Measurements from ENCODE around the gene HSH2D.

- TF ChIP-seq, protein P1, sequence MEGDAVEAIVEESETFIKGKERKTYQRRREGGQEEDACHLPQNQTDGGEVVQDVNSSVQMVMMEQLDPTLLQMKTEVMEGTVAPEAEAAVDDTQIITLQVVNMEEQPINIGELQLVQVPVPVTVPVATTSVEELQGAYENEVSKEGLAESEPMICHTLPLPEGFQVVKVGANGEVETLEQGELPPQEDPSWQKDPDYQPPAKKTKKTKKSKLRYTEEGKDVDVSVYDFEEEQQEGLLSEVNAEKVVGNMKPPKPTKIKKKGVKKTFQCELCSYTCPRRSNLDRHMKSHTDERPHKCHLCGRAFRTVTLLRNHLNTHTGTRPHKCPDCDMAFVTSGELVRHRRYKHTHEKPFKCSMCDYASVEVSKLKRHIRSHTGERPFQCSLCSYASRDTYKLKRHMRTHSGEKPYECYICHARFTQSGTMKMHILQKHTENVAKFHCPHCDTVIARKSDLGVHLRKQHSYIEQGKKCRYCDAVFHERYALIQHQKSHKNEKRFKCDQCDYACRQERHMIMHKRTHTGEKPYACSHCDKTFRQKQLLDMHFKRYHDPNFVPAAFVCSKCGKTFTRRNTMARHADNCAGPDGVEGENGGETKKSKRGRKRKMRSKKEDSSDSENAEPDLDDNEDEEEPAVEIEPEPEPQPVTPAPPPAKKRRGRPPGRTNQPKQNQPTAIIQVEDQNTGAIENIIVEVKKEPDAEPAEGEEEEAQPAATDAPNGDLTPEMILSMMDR (CRISPR knock-in tag; IDR thresholded peaks at IDR 0.05): no peak
- TF ChIP-seq PHF5A (CRISPR knock-in tag; IDR thresholded peaks at IDR 0.05; ENCODE audit: low read depth, unreplicated experiment) (no peak), JUND (CRISPR knock-in tag; IDR thresholded peaks at IDR 0.05) (no peak), ZNF160 (CRISPR knock-in tag; IDR thresholded peaks at IDR 0.05) (no peak), ZNF33B (CRISPR knock-in tag; IDR thresholded peaks at IDR 0.05) (no peak), POLR2A (IDR thresholded peaks at IDR 0.05; ENCODE audit: insufficient read depth in 1 of 2, low read depth in 2 of 2, low read length in 2 of 2) (no peak), ZNF780A (CRISPR knock-in tag; IDR thresholded peaks at IDR 0.05) (no peak), BRF2 (CRISPR knock-in tag; IDR thresholded peaks at IDR 0.05) (no peak), ARNT (IDR thresholded peaks at IDR 0.05) (no peak), NFKBIZ (CRISPR knock-in tag; IDR thresholded peaks at IDR 0.05) (no peak), ZBTB1 (CRISPR knock-in tag; IDR thresholded peaks at IDR 0.05; ENCODE audit: borderline replicate concordance) (no peak)
- TF ChIP-seq, protein P2, sequence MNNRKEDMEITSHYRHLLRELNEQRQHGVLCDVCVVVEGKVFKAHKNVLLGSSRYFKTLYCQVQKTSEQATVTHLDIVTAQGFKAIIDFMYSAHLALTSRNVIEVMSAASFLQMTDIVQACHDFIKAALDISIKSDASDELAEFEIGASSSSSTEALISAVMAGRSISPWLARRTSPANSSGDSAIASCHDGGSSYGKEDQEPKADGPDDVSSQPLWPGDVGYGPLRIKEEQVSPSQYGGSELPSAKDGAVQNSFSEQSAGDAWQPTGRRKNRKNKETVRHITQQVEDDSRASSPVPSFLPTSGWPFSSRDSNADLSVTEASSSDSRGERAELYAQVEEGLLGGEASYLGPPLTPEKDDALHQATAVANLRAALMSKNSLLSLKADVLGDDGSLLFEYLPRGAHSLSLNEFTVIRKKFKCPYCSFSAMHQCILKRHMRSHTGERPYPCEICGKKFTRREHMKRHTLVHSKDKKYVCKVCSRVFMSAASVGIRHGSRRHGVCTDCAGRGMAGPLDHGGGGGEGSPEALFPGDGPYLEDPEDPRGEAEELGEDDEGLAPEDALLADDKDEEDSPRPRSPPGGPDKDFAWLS (CRISPR knock-in tag; IDR thresholded peaks at IDR 0.05; ENCODE audit: borderline replicate concordance): no peak
Observed at GRCh38 chr19:16155128-16155527, 11.6 kb downstream of the HSH2D start.
